ENCODE data around the gene FILIP1L.

GRCh38 chr3:100024520-100025303, 89.6 kb downstream of the FILIP1L start:
- no peak for TF ChIP-seq CTCF (IDR thresholded peaks at IDR 0.05)
- TF ChIP-seq POLR2A (IDR thresholded peaks at IDR 0.05): no peak
